Bone marrow (tissue), 2 donors: ENCODE results near the gene PTRH1.

Experiments
- DNase-seq, 2 donors: peaks; one replicate each; lab custom pipeline; 2025; lab: John Stamatoyannopoulos, UW

Gene PTRH1

GRCh38 chr9:127741831-127742434 lies 26.5 kb upstream of the PTRH1 start:
- no peak for DNase-seq

GRCh38 chr9:127739614-127740330 lies 24.3 kb upstream of the PTRH1 start:
- no peak for DNase-seq

GRCh38 chr9:127738666-127739065 lies 23.2 kb upstream of the PTRH1 start:
- DNase-seq: no peak

GRCh38 chr9:127735530-127736185 lies 20.2 kb upstream of the PTRH1 start:
- DNase-seq: no peak

- DNase-seq: peak; percentile 96 to 97
Observed at GRCh38 chr9:127734747-127735529, 19.5 kb upstream of the PTRH1 start, which contains the start of gene TOR2A. TOR2A (minus strand) TSS chr9:127735294; CDS start chr9:127735270, 24 bp downstream.

- no peak for DNase-seq
Observed at GRCh38 chr9:127734247-127734746, 18.8 kb upstream of the PTRH1 start.

- no peak for DNase-seq
Observed at GRCh38 chr9:127733614-127734013, 18.2 kb upstream of the PTRH1 start.

- no peak for DNase-seq
Observed at GRCh38 chr9:127732444-127732843, 17.0 kb upstream of the PTRH1 start.

- DNase-seq: no peak
Observed at GRCh38 chr9:127731938-127732337, 16.5 kb upstream of the PTRH1 start.

GRCh38 chr9:127730799-127731410 lies 15.4 kb upstream of the PTRH1 start:
- DNase-seq: no peak

GRCh38 chr9:127730262-127730661 lies 14.8 kb upstream of the PTRH1 start:
- DNase-seq: no peak

GRCh38 chr9:127729522-127730256 lies 14.2 kb upstream of the PTRH1 start:
- no peak for DNase-seq

- no peak for DNase-seq
Observed at GRCh38 chr9:127728808-127729207, 13.3 kb upstream of the PTRH1 start.

- no peak for DNase-seq
Observed at GRCh38 chr9:127726871-127727270, 11.4 kb upstream of the PTRH1 start.

- no peak for DNase-seq
Observed at GRCh38 chr9:127724012-127724411, 8.5 kb upstream of the PTRH1 start.

GRCh38 chr9:127723444-127723843 lies 8.0 kb upstream of the PTRH1 start:
- no peak for DNase-seq

- DNase-seq: no peak
Observed at GRCh38 chr9:127723013-127723412, 7.5 kb upstream of the PTRH1 start.

- no peak for DNase-seq
Observed at GRCh38 chr9:127722055-127722745, 6.7 kb upstream of the PTRH1 start.

- no peak for DNase-seq
Observed at GRCh38 chr9:127721391-127721821, 5.9 kb upstream of the PTRH1 start.

- DNase-seq: no peak
Observed at GRCh38 chr9:127720865-127721227, 5.4 kb upstream of the PTRH1 start.
